ENCODE results near the gene SELL. TPM values are rescaled to one million over a fixed set of nuclear protein-coding genes. Genes with fewer than 3 reads are reported as not detected.
"Not testable (repeated sequence)": the region's sequence is repeated elsewhere in the genome, so short reads cannot be mapped to it uniquely, and the experiment has no call there.

SELL gene
- total RNA-seq, 1 donor from 2014 or later = 23.0 TPM

GRCh38 chr1:169707912-169708604 lies 3.4 kb downstream of the SELL start:
- no peak for DNase-seq (ENCODE audit: low spot score)

GRCh38 chr1:169704797-169705196 lies 6.6 kb downstream of the SELL start:
- DNase-seq (ENCODE audit: low spot score) = no peak

- no peak for DNase-seq (ENCODE audit: low spot score)
Observed at GRCh38 chr1:169701261-169702005, 10.0 kb downstream of the SELL start.

GRCh38 chr1:169699707-169700106 lies 11.7 kb downstream of the SELL start:
- DNase-seq (ENCODE audit: low spot score) = no peak

GRCh38 chr1:169698976-169699375 lies 12.4 kb downstream of the SELL start:
- DNase-seq (ENCODE audit: low spot score) = no peak

GRCh38 chr1:169697755-169698154 lies 13.7 kb downstream of the SELL start:
- DNase-seq (ENCODE audit: low spot score) = no peak

- no peak for DNase-seq (ENCODE audit: low spot score)
Observed at GRCh38 chr1:169696273-169697100, 14.9 kb downstream of the SELL start.

GRCh38 chr1:169694304-169695075 lies 16.9 kb downstream of the SELL start:
- DNase-seq (ENCODE audit: low spot score) = no peak

GRCh38 chr1:169692756-169693460 lies 18.5 kb downstream of the SELL start:
- no peak for DNase-seq (ENCODE audit: low spot score)

- no peak for DNase-seq (ENCODE audit: low spot score)
Observed at GRCh38 chr1:169690489-169690888, 20.9 kb downstream of the SELL start.

GRCh38 chr1:169689395-169689794 lies 22.0 kb downstream of the SELL start:
- DNase-seq (ENCODE audit: low spot score) = no peak

GRCh38 chr1:169688377-169688776 lies 23.0 kb downstream of the SELL start:
- not testable (repeated sequence) for DNase-seq (ENCODE audit: low spot score)

GRCh38 chr1:169683661-169684060 lies 27.8 kb downstream of the SELL start:
- DNase-seq (ENCODE audit: low spot score) = no peak

- DNase-seq (ENCODE audit: low spot score) = not testable (repeated sequence)
Observed at GRCh38 chr1:169683168-169683567, 28.3 kb downstream of the SELL start.

GRCh38 chr1:169682071-169682470 lies 29.3 kb downstream of the SELL start:
- no peak for DNase-seq (ENCODE audit: low spot score)

- no peak for DNase-seq (ENCODE audit: low spot score)
Observed at GRCh38 chr1:169681140-169681539, 30.3 kb downstream of the SELL start.

- no peak for DNase-seq (ENCODE audit: low spot score)
Observed at GRCh38 chr1:169680377-169681019, 30.9 kb downstream of the SELL start.

- DNase-seq (ENCODE audit: low spot score) = no peak
Observed at GRCh38 chr1:169679692-169680091, 31.7 kb downstream of the SELL start.

GRCh38 chr1:169676001-169676400 lies 35.4 kb downstream of the SELL start:
- DNase-seq (ENCODE audit: low spot score) = no peak

GRCh38 chr1:169670836-169671235 lies 40.6 kb downstream of the SELL start:
- no peak for DNase-seq (ENCODE audit: low spot score)

Data from mesenteric fat pad (tissue), 1 donor.